GM12878 (cell line): ENCODE measurements around the gene THRA. TPM values are rescaled to one million over a fixed set of nuclear protein-coding genes. Genes with fewer than 3 reads are reported as not detected.

Experiments used
- CHD2 ChIP-seq: IDR thresholded peaks from 2 replicates; pipeline ENCODE4 v1.6.1; 2011; ENCODE audit warnings: low read depth, low read length, improper control_type of control experiment, borderline replicate concordance
- KAT2A ChIP-seq: conservative IDR thresholded peaks from 2 replicates; pipeline ENCODE4 v1.6.1; 2011; ENCODE audit warnings: low read depth, low read length; ENCODE audit not compliant: control insufficient read depth
- MEF2A ChIP-seq: IDR thresholded peaks from 2 replicates; pipeline ENCODE4 v1.6.1; 2011; ENCODE audit warnings: low read depth, mild to moderate bottlenecking, low read length, moderate library complexity; ENCODE audit not compliant: insufficient read depth
- MXI1 ChIP-seq: fragments of 150-350 bp; IDR thresholded peaks from 2 replicates; pipeline ENCODE4 v1.6.1; 2011; ENCODE audit warnings: low read depth, mild to moderate bottlenecking, inconsistent platforms, low read length, improper control_type of control experiment
- SMAD5 ChIP-seq: IDR thresholded peaks from 2 replicates; pipeline ENCODE4 v1.6.1; 2016; ENCODE audit warnings: antibody characterized with exemption, low read depth
- SREBF2 ChIP-seq: IDR thresholded peaks from 2 replicates; pipeline ENCODE4 v1.6.1; 2012; ENCODE audit warnings: mild to moderate bottlenecking, low read length
- ZNF24 ChIP-seq: fragments of 450-650 bp; IDR thresholded peaks from 2 replicates; pipeline ENCODE4 v1.6.1; 2017; ENCODE audit warnings: antibody characterized with exemption, mild to moderate bottlenecking
- polyA plus RNA-seq, 11 experiments: library from polyadenylated mRNA; depleted of rRNA in 4 of 11; unstranded in 6 of 11; stranded (reverse) in 5 of 11; fragments of >200 nt; fragmentation: Nextera tagmentation in 4 of 11; fragmentation: Illumina TruSeq in 1 of 11; extraction: Ambion mirVana in 4 of 11; extraction: Trizol in 1 of 11; gene quantifications; 1 replicate in 1 of 11; 2 replicates in 10 of 11; pipeline versions ENCODE4 v1.2.1 to v1.2.3, GENCODE V29; 2011 to 2016; ENCODE audit warnings: inconsistent platforms in 2 of 11, missing spikeins in 2 of 11, low read depth in 1 of 11
- total RNA-seq, 4 experiments: library from RNA; depleted of rRNA in 3 of 4; stranded (reverse); fragments of >200 nt in 3 of 4; fragmentation: Illumina TruSeq in 1 of 4; extraction: Trizol in 1 of 4; gene quantifications; 2 replicates each; pipeline versions ENCODE4 v1.2.1 to v1.2.3, GENCODE V29; 2013 to 2021
- TF ChIP-seq, protein P1 (sequence below): IDR thresholded peaks from 2 replicates; pipeline ENCODE4 v1.6.1; 2012; ENCODE audit warnings: low read depth, low read length, improper control_type of control experiment
- TF ChIP-seq, protein P2 (sequence below): fragments of 450-650 bp; formaldehyde crosslinking; IDR thresholded peaks from 2 replicates; pipeline ENCODE4 v1.4.0; 2022; ENCODE audit warnings: mild to moderate bottlenecking, moderate library complexity
- TF ChIP-seq, protein P3 (sequence below): fragments of 450-650 bp; formaldehyde crosslinking; IDR thresholded peaks from 2 replicates; pipeline ENCODE4 v1.5.0; 2022; ENCODE audit warnings: mild to moderate bottlenecking, missing genetic modification characterization

Gene THRA
- total and polyA plus RNA-seq, 10 of the 15 experiments (the other 5 are each of a cell fraction or from before 2014, with no cell fraction given) = 0.03 to 2.0 (median 0.64) TPM

DNA sequence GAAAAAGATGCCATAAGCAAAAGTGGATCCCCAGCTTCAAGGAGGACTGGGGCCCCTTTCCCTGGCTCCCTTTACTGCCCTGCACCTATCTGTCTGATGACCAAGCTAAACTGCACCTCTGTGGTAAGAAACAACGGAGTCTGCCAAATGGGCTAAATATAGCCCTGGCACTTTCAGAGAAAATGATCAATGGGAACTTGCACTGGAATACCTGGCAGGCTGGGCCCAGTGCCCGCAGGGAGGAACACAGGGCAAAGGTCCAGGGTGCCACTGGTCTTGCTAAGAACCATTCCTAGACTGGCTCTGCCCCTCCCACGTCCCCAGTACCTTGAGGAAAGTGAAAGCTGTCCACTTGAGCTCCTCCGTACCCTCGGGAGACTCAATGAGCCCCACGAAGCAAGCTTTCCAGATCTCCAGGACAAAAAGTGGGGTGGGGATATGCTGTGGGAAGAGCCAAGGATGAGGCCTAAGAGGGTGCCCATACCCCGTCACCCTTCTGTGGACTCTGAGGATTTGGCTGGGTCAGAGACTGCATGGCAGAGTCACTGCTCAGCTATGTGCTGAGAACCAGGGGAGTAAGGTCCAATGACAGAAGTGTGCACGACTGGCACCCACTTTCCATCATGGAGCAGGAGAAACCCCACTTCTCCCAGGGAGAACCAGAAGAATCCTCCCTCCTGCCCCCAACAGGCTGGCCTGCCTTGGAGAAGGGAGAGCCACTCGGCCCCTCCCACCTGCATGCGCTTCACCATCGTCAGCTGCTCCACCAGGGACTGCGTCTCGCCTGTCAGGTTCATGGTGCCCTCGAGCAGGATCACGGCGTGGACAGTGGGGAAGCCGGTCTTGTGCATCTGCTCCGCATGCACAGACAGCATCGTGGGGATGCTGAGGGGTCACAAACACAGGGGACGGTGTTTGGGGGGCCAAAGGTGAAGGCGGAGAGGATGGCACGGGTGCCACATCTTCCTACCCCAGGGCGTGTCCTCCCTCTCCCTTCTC, 30.1 kb upstream of the THRA start (continued):
- TF ChIP-seq, protein P1, sequence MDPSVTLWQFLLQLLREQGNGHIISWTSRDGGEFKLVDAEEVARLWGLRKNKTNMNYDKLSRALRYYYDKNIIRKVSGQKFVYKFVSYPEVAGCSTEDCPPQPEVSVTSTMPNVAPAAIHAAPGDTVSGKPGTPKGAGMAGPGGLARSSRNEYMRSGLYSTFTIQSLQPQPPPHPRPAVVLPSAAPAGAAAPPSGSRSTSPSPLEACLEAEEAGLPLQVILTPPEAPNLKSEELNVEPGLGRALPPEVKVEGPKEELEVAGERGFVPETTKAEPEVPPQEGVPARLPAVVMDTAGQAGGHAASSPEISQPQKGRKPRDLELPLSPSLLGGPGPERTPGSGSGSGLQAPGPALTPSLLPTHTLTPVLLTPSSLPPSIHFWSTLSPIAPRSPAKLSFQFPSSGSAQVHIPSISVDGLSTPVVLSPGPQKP = no peak
- no peak for TF ChIP-seq SMAD5
- TF ChIP-seq SREBF2 = no peak
- TF ChIP-seq MXI1 = no peak
- TF ChIP-seq KAT2A = no peak
- TF ChIP-seq CHD2 = no peak
- no peak for TF ChIP-seq MEF2A
- no peak for TF ChIP-seq ZNF24
- TF ChIP-seq, protein P2, sequence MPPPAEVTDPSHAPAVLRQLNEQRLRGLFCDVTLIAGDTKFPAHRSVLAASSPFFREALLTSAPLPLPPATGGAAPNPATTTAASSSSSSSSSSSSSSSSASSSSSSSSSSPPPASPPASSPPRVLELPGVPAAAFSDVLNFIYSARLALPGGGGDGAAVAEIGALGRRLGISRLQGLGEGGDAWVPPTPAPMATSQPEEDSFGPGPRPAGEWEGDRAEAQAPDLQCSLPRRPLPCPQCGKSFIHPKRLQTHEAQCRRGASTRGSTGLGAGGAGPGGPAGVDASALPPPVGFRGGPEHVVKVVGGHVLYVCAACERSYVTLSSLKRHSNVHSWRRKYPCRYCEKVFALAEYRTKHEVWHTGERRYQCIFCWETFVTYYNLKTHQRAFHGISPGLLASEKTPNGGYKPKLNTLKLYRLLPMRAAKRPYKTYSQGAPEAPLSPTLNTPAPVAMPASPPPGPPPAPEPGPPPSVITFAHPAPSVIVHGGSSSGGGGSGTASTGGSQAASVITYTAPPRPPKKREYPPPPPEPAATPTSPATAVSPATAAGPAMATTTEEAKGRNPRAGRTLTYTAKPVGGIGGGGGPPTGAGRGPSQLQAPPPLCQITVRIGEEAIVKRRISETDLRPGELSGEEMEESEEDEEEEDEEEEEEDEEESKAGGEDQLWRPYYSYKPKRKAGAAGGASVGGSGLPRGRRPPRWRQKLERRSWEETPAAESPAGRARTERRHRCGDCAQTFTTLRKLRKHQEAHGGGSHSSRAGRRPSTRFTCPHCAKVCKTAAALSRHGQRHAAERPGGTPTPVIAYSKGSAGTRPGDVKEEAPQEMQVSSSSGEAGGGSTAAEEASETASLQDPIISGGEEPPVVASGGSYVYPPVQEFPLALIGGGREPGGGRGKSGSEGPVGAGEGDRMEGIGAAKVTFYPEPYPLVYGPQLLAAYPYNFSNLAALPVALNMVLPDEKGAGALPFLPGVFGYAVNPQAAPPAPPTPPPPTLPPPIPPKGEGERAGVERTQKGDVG (CRISPR knock-in tag) = no peak
- TF ChIP-seq, protein P3, sequence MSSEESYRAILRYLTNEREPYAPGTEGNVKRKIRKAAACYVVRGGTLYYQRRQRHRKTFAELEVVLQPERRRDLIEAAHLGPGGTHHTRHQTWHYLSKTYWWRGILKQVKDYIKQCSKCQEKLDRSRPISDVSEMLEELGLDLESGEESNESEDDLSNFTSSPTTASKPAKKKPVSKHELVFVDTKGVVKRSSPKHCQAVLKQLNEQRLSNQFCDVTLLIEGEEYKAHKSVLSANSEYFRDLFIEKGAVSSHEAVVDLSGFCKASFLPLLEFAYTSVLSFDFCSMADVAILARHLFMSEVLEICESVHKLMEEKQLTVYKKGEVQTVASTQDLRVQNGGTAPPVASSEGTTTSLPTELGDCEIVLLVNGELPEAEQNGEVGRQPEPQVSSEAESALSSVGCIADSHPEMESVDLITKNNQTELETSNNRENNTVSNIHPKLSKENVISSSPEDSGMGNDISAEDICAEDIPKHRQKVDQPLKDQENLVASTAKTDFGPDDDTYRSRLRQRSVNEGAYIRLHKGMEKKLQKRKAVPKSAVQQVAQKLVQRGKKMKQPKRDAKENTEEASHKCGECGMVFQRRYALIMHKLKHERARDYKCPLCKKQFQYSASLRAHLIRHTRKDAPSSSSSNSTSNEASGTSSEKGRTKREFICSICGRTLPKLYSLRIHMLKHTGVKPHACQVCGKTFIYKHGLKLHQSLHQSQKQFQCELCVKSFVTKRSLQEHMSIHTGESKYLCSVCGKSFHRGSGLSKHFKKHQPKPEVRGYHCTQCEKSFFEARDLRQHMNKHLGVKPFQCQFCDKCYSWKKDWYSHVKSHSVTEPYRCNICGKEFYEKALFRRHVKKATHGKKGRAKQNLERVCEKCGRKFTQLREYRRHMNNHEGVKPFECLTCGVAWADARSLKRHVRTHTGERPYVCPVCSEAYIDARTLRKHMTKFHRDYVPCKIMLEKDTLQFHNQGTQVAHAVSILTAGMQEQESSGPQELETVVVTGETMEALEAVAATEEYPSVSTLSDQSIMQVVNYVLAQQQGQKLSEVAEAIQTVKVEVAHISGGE (CRISPR knock-in tag) = no peak
